NCI-H345 treated with DMSO at 0.1 percent for 48 hours (cell line): Measurements from ENCODE around the gene SOBP.

Experiments
- DNase-seq: peaks from one replicate; lab custom pipeline; 2025; ENCODE audit not compliant: unreplicated experiment; lab: John Stamatoyannopoulos, UW

Gene SOBP

DNA sequence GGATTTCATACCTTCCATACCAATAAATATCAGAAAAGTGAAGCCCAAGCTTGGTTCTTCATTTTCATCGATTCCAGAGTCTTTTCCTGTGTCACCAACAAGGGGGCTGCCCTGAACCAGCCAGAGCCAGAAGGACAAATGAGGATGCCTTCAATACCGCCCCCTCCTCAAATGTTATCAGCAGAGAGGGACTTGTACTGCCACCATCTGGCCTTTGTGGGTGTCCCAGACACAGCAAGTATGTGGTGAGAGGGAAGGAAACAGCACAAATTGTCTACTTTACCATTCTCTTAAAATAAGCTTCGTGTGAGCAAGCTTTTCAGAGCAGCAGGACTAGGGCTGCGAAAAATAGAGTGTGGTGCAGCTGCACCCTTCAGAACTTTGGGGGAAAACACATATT, 165.3 kb downstream of the SOBP start:
- DNase-seq: peak; percentile 10

DNA sequence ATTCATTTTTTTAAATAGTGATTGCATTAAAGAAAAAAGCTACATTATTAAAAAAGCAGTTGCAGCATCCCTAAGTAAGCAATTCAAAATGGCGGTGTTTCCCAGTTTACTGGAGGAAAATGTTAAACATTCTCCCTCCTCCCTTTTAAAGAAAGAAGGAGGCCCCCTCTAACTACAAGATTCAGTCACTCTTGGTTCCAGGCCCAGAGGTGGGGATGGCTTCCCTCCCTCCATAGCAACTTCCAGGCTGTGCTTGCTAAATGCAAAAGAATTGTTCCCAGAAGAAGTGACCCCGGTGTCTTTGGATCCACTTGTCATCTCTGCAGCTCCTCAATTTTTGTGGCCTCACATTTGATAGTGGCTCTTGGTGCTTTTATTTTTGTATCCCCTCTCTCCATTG, 165.9 kb downstream of the SOBP start:
- DNase-seq: no peak

DNA sequence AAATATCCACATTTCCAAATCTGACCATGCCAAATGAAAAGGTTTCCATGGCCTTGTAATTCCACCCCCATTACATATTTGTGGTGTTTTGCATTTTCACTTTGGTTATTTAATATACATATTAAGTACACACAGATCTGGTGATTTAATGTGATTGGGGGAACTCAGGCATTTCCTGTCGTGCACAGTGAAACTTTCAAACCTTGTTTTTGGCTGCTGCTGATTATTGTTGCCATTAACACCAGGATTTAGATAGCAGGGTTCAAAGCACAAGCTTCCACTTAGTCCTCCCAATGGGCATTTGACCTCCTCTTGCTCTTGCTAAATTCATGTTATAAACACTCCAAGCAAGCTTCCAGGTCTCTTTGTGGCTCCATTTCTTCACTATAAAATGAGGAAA, 166.5 kb downstream of the SOBP start:
- DNase-seq: no peak

DNA sequence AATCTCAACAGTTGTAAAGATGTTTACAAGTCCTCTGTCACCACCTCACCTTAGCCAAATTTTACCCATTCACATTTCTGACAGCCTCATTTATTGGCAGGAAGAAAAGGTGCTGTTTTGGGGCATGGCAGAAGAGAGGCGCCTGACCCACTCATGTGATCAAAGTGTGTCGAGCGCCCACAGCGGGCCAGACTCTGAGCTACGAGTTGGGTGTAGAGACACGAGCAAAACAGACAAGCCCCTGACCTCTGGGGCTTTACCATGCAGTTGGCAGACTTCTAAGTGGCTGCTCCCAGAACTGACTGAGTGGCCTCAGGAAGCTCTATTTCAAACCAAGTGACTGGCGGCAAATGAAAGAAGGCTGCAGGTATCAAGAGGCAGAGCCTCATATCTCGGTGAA, 167.0 kb downstream of the SOBP start:
- DNase-seq: no peak

DNA sequence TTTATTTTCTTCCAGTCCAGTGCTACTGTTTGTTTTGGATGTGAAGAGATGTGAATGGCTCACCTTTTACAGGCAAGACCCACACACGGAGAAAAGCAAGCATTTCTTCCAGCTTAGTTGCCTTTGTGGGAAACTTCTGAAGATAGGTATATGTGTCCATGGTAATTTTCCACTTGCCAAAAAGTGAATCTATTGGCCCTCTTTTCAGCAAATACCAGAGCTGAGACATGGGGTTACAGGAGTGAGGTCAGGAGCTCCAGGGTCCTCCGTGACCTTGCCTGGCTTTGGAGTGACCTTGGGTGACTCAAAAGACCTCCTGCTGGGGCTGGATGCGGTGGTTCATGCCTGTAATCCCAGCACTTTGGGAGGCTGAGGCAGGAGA, 167.4 kb downstream of the SOBP start:
- no peak for DNase-seq

DNA sequence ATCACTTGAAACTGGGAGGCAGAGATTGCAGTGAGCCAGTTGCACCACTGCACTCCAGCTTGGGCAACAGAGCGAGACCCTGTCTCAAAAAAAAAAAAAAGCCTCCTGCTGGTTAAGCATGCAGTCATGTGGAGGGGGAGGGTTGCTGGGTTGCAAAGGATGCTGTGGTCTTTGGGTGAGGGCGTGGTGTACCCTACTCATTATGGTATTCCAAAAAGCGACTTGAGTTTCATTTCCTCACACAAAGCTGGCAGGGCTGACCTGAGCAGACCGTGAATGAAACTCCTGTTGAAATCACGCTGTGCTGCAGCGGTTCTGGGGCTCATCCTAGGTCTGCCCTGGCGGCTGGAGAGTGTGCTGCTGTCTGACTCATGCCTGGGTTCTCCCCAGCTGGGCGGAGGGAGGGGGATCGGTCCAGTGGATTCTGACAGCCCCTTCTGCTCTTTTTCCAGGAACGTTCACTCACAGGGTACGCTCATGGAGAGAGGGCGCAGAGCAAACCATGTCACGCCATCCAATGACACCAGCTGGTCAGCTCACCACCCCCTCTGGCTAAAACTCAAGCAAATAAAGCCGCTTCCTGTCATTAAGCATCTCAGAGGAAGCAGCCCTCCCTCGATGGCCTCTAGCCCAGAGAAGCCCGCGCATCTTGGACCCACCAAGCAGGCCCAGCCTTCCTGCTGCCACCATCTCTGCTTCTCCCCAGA, 168.0 kb downstream of the SOBP start:
- DNase-seq: no peak

DNA sequence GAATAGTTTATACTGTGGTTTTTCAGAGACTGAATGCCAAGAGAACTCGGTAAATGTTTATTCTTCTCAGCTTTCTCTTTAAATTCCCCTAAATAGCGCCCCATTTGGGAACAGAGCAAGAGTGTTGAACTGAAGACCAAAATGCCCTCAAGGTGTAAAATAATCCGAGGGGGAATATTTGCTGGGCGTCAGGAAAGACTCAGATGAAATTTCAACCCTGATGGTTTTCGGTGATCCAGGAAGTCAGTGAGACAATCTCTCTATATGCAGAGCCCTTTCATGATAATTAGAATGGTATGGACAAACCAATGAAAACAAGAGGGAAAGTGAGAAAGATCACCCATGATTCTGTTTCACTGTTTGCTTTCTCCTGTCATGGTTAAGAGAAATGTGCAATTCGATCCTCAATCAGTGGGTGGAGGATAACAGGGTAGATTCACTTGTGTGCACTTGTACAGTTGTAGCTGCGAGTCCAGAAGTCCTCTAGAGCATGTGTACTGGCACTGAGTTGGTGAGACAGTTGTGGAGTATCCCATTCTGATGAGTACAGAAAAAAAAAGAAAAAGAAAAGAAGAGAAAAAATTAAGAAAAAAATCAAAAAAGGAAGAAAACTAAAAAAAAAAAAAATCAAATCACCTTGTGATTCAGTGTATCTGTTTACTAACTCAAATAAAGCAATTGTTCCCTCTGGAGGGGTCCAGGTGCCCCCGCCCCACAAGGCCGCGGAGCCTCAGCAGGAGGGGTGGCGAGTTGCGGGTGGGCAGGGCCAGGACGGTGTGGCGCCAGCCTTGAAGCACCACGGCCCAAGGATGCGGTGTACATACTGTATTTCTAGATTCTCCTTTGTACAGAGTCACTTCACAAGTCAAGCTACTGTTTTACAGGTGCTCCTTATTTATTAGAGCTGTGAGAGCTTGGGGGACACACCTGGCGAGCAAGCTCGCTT, 169.3 kb downstream of the SOBP start:
- DNase-seq: peak; percentile 12

DNA sequence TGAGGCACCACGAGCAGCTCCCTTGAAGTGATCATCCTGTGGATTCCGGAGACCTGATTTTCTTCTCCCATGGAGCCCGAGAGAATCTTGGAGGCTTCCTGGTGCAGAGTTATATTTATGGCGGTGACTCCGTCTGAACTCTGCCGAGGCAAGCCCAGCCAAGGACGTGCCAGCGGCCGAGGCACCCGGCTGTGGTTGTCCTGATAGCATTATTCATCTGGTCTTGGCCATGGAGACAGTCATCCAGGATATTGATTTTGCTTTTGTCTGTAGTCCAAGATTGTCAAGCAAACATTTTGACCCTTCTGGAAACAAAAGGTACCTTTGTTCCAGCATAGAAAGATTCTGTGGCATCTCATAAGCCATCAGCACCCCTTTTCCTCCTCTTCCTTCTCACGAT, 170.9 kb downstream of the SOBP start:
- no peak for DNase-seq

DNA sequence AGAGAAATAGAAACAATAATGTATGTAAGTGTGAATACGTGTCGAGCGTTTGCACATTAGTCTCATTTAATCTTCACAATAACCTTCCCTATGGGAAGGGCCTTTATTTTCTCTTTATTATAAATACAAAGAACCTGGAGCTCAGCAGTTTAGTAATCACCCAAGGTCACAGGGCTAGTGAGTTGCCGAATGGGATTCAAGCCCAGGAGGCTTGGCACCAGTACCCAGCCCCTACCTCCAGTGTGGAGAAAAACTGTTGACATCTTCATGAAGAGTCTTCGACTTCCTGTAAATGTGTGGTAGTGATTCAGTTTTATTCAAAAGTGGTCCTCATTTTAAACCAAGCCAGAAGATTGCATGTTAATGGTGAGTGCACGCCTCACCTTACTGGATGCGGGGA, 171.4 kb downstream of the SOBP start:
- DNase-seq: no peak

DNA sequence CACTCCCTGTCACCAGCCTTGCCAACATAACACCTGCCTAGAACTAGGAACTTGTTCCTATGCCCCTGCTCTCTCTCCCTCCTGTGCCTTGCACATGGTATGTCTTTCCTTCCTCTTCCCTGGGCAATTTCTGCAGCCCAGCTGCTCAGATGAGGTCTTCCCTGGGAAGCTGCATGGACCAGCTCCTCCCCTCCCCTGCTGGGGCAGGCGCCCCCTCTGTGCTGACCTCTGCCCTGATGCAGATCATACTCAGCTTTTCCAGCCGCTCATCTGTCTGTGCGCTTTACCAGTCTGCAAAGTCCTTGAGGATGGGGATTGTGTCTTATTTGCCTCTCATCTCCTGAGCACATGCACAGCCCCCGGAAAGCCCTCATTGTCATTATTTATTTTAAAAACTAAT, 172.4 kb downstream of the SOBP start:
- no peak for DNase-seq

DNA sequence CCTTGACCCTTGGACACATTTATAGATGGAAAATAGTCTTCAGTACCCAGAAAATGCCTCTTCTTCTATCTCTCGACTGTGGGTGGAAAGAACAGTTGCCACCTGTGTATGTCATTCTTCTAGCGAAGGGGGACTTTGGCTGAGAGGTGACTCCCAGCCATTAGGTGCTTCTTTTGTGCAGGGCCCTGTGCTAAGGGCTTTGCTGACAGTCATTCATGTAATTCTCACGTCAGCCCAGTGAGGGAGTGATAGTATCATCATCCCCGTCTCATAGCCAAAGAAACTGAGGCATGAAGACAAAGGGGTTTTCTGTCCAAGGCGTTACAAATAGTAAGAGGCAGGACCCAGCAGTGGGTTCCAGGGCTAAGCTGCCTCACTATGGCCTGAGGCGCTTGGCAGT, 173.4 kb downstream of the SOBP start:
- no peak for DNase-seq

DNA sequence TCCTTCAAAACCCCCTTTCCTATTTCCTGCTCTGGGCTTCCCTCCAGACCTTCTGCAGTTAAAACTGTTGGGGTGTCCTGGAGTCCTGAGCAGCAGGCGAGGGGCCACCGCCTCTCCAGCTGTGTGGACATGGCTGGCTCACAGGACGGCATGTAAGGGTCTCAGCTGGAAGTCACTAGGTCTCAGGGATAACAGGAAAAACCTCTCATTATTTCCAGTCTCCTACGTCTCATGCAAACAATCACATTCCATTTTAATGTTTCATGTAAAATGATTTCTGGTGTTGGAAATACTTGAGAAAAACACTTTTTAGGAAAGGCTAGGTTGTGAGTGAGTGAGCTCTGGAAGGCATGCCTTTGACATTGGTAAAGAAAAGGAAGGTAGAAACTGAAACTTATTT, 175.5 kb downstream of the SOBP start:
- DNase-seq: no peak

DNA sequence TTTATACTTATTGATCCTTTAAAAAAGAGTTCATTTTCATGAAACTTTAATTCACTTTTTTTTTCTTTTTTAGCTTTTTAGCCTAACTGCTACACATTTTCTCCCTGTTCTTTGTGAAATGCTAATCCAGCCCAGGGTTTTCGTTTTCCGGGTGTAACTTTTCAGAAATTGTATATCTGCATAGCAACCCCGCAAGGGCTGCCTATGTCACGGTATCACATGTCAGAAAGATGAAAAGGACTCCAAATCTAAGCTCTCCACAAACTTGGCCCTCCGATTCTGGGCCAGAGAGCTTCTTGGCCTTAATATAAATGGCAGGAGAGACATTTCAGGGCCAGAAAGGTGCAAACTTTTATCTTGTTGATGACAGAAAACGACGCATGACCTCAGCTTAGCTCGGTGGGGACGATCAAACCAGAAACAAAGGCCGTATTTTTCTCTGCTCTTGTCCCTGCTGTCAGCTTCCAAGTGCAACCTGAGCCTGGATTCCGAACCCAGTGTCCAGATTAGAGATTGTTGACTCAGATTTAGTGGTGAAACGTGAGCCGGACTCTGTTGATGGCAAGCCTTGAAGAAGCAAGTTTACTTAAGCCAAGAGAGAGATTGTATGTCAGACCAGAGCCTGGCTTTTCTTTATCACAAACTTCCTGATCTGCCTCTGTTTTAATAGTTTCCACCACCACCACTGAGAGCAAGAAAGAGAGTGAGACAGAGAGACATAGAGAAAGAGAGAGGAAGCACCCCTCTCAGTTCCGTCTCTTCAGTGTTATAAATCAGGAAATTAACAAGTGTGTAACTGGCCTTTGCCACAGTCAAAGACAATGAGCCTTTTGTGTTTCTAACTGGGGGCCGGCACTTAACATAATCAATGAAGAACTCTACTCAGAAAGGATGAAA, 176.4 kb downstream of the SOBP start:
- no peak for DNase-seq

DNA sequence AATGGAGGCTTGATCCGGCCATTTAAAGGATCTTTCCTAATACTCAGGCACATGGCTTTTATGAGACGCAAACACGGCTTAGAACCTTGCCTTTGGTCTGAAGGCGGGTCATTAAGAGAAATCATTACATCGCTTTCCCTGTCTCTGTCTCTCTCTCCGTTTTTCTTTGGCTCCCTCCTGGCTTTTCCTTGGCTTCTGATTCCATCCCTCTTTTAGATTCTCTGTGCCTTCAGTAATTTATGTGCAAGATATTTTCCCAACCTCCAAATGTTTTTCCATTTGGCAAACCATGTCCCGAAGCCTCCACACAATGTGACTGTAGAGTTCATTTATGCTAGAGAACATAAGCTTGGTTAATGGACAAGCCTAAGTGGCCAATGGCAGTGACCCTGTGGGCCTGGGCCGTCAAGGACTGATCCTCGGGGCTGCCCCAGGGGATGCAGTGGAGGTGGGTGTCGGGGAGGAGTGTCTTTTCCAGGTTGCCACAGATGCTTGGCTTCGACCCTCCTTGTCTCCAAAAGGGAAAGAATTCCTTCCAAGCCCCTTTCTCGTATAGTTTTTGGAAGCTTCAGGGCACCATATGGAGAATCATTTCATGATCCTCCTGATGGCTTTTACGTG, 177.2 kb downstream of the SOBP start:
- DNase-seq: no peak

DNA sequence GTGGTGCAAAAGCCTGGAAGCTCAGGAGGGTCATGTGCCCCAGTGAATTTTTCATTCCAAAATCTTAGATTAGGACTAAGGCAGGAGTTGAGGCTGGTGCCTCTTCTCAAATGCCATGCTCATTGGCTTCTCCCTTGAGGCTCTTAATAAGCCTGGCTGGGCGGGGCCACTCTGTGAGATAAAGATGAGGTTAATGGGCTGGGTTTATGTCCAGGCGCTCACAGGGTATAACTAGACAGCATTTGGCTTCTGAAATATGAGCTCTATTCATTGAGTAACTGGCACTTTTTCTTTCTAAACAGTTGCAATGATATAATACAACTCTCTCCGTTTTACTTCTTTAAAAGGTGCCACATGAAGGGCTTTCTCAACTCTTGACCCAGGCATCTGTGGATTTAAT, 177.9 kb downstream of the SOBP start:
- no peak for DNase-seq

DNA sequence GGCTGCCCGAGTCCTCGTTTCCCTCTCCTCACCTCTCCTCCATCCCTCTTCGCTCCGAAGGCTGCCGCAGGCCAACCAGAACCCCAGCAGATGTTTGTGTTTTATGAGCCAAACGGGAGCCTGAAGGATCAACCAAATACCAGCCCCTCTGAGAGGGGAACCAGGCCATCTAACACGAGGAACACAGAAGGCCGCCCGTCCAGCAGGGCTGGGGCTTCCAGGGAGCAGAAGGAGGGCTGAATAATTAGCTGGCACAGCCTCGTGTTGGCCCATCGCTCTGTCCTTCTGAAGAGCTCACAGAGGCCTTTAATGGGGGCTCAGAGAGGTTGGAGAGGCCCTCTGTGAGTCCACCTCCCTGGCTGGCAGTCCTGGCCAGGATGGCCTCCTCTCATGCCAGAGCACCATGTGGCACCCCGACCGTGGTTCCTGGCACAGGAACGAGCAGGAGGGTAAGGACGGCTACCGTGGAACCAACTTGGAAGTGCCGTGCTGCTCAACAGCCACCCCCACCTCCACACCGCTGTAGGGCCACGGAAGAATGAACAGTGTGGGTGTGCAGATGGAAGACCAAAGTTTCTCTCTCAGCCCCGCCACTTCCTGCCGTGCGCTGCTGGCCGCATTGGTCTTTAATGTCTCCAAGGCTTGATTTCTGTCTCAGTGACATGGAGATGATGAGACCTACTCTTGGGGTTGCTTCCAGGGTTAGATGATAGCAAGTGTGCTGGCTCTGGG, 179.0 kb downstream of the SOBP start:
- no peak for DNase-seq

DNA sequence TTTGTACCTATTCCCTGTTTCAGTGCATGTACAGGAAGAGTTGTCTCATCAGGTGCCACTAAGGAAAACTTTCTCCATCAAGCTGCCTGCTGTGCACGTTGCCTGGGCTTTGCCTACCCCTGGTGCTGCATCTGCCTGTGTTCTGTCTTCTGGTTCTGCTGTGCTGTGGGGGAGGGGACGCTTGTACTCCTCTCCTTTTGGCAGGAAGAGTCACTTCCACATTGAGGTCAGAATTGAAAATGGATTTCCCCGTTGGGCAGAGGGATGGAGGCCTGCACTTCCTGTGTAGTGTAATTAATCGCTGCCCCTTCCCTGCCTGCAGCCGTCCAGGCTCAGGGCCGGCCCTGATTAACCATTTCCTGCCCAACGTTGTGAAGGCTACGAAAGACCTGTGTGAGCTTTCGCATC, 180.9 kb downstream of the SOBP start:
- no peak for DNase-seq

DNA sequence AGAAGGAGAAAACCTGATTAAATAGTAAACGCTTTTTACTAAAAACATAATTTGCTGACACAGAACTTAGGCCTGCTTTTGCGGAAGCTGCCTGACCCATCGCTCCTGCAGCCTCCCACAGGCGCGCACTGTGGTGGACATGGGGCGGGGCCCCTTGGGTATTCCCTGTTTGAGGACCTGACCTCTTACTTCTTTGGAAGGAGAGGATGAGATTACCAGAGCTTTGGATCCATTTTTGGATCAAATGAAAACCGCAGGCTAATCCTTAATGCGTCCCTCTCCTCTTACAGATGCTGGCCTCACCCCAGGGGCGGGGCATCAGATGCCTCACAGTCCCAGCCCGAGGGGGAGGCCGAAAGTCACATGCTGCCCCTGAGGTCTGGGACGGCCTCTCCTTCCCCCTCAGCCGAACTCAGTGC, 183.2 kb downstream of the SOBP start:
- no peak for DNase-seq

DNA sequence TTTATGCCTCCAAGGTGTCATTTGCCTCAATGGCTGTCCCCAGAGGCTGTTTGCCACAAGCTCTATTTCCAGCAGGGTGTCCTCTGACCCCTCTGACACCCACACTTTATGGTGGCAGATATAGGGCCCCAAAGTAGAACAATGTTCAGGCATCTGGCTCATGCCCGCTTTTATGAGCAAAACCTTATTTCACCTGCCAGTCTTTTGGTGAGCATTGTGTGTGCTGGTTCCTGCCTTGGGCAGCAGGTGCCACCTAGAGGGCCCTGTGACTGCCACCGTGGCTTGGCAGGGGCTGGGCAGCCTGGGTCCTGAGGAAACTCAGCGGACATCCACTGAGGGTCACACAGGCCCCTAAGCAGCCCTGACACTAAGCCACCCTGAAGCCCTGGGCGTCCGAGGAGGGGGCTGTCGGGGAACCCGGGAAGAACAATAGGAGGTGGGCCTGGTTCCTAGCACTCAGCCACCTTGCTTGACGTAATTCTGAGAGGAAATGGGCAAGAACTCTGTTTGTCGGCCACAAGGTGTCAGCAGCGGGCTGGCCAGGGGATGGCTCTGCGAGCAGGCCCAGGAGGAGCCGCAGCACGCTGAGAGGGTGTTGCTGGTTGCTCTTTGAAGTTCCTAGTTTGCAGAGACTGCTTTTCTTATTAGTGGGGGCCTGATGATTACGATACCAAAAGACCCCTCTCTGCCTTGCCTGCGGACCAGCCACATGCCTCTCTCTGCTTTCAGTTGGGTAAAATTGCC, 185.2 kb downstream of the SOBP start:
- peak; percentile 94 for DNase-seq

DNA sequence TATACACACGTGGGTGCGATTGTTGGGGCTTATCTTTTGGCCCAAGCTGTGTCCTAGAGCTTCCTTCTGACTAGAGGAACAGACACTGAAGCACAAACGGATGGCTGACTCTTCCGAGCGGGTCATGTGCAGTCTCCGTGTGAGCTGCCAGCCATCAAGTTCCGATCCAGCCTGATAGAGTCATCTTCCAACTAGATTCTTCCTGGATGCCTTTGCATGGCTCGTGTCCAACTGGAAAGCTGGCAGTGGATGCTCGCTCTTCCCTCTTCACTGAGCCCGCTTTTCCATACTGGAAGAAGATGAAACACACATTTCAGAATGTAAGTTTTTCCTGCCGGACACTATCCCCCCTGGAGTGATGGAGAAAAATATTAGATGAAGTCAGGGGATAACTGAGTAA, 186.1 kb downstream of the SOBP start:
- no peak for DNase-seq
